IPS-NIHi7 (cell line): ENCODE measurements around the gene NAA40.

Source experiments
- DNase-seq: peaks from one replicate; pipeline ENCODE4 v3.0.0; 2012; ENCODE audit warnings: mixed read lengths; ENCODE audit errors: extremely low spot score

Gene NAA40

GRCh38 chr11:63938479-63939396 lies at the start of gene NAA40:
Gene NAA40, plus strand, starts transcription at chr11:63939002. Its CDS starts 95 bp downstream, at chr11:63939097.
- DNase-seq = peak; percentile 97

GRCh38 chr11:63889344-63889743 lies 49.5 kb upstream of the NAA40 start:
- DNase-seq = no peak

- DNase-seq = no peak
Measured at GRCh38 chr11:63890368-63890767, 48.4 kb upstream of the NAA40 start.

GRCh38 chr11:63892228-63892627 lies 46.6 kb upstream of the NAA40 start:
- DNase-seq = no peak

GRCh38 chr11:63893355-63893754 lies 45.4 kb upstream of the NAA40 start:
- DNase-seq = no peak

GRCh38 chr11:63896071-63896470 lies 42.7 kb upstream of the NAA40 start:
- DNase-seq = no peak

- DNase-seq = no peak
Measured at GRCh38 chr11:63897459-63898146, 41.2 kb upstream of the NAA40 start.

- DNase-seq = no peak
Measured at GRCh38 chr11:63901660-63902059, 37.1 kb upstream of the NAA40 start.

- no peak for DNase-seq
Measured at GRCh38 chr11:63903884-63904283, 34.9 kb upstream of the NAA40 start.

GRCh38 chr11:63904743-63905142 lies 34.1 kb upstream of the NAA40 start:
- DNase-seq = no peak

GRCh38 chr11:63905179-63905578 lies 33.6 kb upstream of the NAA40 start:
- DNase-seq = no peak

GRCh38 chr11:63906087-63906486 lies 32.7 kb upstream of the NAA40 start:
- DNase-seq = no peak

GRCh38 chr11:63906585-63906984 lies 32.2 kb upstream of the NAA40 start:
- DNase-seq = peak; percentile 61

- DNase-seq = no peak
Measured at GRCh38 chr11:63907063-63907462, 31.7 kb upstream of the NAA40 start.

GRCh38 chr11:63907808-63908530 lies 30.8 kb upstream of the NAA40 start:
- peak; percentile 68 for DNase-seq

GRCh38 chr11:63908631-63909401 lies 30.0 kb upstream of the NAA40 start:
- DNase-seq = no peak

- DNase-seq = peak; percentile 73
Measured at GRCh38 chr11:63909591-63910506, 29.0 kb upstream of the NAA40 start.

GRCh38 chr11:63910675-63911074 lies 28.1 kb upstream of the NAA40 start:
- no peak for DNase-seq

GRCh38 chr11:63911440-63911839 lies 27.4 kb upstream of the NAA40 start:
- DNase-seq = no peak

GRCh38 chr11:63911876-63912275 lies 26.9 kb upstream of the NAA40 start:
- DNase-seq = no peak
